ENCODE results near the gene GPS1.

DNA sequence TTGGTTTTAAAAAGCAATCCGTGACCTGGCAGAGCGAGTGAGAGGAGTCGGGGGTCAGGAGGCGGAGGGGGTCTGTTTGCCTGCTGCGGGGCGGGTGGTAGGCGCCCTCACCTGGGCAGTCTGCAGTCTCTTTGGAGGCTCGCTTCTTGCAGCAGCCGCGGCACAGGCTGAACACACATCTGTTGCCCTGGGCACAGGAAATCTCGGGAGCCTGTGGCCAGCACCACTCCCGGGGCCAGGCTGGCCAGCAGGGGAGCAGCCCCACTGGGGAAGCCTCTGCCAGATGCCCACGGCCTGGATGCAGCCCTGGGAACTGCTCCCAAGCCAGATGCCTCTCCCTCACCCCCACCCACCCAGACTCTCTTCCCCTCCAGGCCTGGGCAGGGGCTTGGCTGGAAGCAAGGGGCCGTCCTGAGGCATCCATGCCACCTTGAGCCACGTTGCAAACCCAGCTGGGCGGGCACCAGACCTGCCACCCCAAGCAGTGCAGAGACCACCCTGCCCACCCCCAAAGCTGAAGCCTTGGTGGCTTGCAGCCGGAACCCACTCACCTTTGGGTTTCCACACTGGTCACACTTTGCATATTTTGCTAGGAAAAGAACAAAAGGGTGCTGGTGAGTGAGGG, 6.6 kb downstream of the GPS1 start:
- TF ChIP-seq, protein P1, sequence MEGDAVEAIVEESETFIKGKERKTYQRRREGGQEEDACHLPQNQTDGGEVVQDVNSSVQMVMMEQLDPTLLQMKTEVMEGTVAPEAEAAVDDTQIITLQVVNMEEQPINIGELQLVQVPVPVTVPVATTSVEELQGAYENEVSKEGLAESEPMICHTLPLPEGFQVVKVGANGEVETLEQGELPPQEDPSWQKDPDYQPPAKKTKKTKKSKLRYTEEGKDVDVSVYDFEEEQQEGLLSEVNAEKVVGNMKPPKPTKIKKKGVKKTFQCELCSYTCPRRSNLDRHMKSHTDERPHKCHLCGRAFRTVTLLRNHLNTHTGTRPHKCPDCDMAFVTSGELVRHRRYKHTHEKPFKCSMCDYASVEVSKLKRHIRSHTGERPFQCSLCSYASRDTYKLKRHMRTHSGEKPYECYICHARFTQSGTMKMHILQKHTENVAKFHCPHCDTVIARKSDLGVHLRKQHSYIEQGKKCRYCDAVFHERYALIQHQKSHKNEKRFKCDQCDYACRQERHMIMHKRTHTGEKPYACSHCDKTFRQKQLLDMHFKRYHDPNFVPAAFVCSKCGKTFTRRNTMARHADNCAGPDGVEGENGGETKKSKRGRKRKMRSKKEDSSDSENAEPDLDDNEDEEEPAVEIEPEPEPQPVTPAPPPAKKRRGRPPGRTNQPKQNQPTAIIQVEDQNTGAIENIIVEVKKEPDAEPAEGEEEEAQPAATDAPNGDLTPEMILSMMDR (IDR thresholded peaks at IDR 0.05; ENCODE audit: insufficient read depth, low read depth, low read length) = no peak
- no peak for TF ChIP-seq EZH2 (IDR thresholded peaks at IDR 0.05; ENCODE audit: insufficient read depth, low read length)
